IMR-90 (cell line): ENCODE measurements around the gene MYO1C. TPM values are rescaled to one million over a fixed set of nuclear protein-coding genes. Genes with fewer than 3 reads are reported as not detected.

ENCODE experiments used
- ATAC-seq: fragments of 200-7000 bp; cut with Tn5 transposase; 2 replicates; pipeline ENCODE4 v1.9.1; 2020; ENCODE audit warnings: low read depth, mild to moderate bottlenecking, moderate library complexity
- BruUV-seq: library from RNA; stranded (reverse); fragments of 400-500 nt; replicated peaks from 2 replicates; lab custom pipeline; 2021; lab: Mats Ljungman, UMichigan
- CTCF ChIA-PET: fragments of 300-600 bp; formaldehyde crosslinking; extraction: SDS; loops from one replicate; lab custom pipeline; 2021; ENCODE audit warnings: antibody characterized with exemption; lab: Yijun Ruan, JAX
- POLR2A ChIA-PET: fragments of 300-600 bp; sonication (Branson Sonifier 250); formaldehyde crosslinking; loops from one replicate; lab custom pipeline; 2022; ENCODE audit warnings: antibody characterized with exemption; ENCODE audit not compliant: unreplicated experiment; lab: Charles Lee
- DNase-seq: peaks from one replicate; pipeline ENCODE4 v3.0.0; 2013
- H2AFZ ChIP-seq: replicated peaks from 2 replicates; pipeline ENCODE3; 2013; ENCODE audit warnings: low read length, mild to moderate bottlenecking; ENCODE audit not compliant: poor library complexity
- H2AK5ac ChIP-seq: 2 replicates; pipeline ENCODE4 v1.6.1; 2013; ENCODE audit warnings: low read depth, low read length, inconsistent platforms
- H2AK9ac ChIP-seq: replicated peaks from 2 replicates; pipeline ENCODE3; 2013; ENCODE audit warnings: mild to moderate bottlenecking, low read depth, low read length, moderate library complexity; ENCODE audit not compliant: poor library complexity
- H2BK120ac ChIP-seq: 2 replicates; pipeline ENCODE4 v1.6.1; 2013; ENCODE audit warnings: low read depth, low read length, inconsistent platforms
- H2BK15ac ChIP-seq: 3 replicates; pipeline ENCODE4 v1.6.1; 2013; ENCODE audit warnings: low read depth, low read length, inconsistent platforms
- H2BK20ac ChIP-seq: 2 replicates; pipeline ENCODE4 v1.6.1; 2013; ENCODE audit warnings: low read depth, mild to moderate bottlenecking, inconsistent platforms, low read length, moderate library complexity
- H2BK5ac ChIP-seq: 2 replicates; pipeline ENCODE4 v1.6.1; 2013; ENCODE audit warnings: mild to moderate bottlenecking, low read depth, low read length, inconsistent platforms; ENCODE audit not compliant: poor library complexity, severe bottlenecking
- H3K14ac ChIP-seq: replicated peaks from 2 replicates; pipeline ENCODE4 v1.6.1; 2013; ENCODE audit warnings: low read depth, low read length, inconsistent platforms
- H3K18ac ChIP-seq: 2 replicates; pipeline ENCODE4 v1.6.1; 2013; ENCODE audit warnings: low read depth, low read length, control low read depth
- H3K23ac ChIP-seq: 2 replicates; pipeline ENCODE4 v1.6.1; 2013; ENCODE audit warnings: low read depth, low read length, inconsistent platforms
- H3K27ac ChIP-seq: 2 replicates; pipeline ENCODE4 v1.5.1; 2013; ENCODE audit warnings: mild to moderate bottlenecking, control low read depth, low read length; ENCODE audit not compliant: insufficient read depth
- H3K27me3 ChIP-seq: 2 replicates; pipeline ENCODE4 v1.6.1; 2013; ENCODE audit warnings: low read length; ENCODE audit not compliant: control insufficient read depth, insufficient read depth
- H3K36me3 ChIP-seq: 2 replicates; pipeline ENCODE4 v1.6.1; 2013; ENCODE audit warnings: low read length, mixed read lengths; ENCODE audit not compliant: control insufficient read depth, insufficient read depth
- H3K4ac ChIP-seq: 2 replicates; pipeline ENCODE4 v1.6.1; 2013; ENCODE audit warnings: low read depth, low read length, inconsistent platforms
- H3K4me1 ChIP-seq: 2 replicates; pipeline ENCODE4 v1.6.1; 2013; ENCODE audit warnings: low read length, mixed read lengths; ENCODE audit not compliant: control insufficient read depth, insufficient read depth
- H3K4me2 ChIP-seq: 2 replicates; pipeline ENCODE4 v1.6.1; 2013; ENCODE audit warnings: low read depth, mild to moderate bottlenecking, control low read depth, low read length, moderate library complexity
- H3K4me3 ChIP-seq: 2 replicates; pipeline ENCODE4 v1.5.1; 2013; ENCODE audit warnings: low read depth, mild to moderate bottlenecking, control low read depth, low read length, moderate library complexity; ENCODE audit not compliant: insufficient read depth
- H3K56ac ChIP-seq: 2 replicates; pipeline ENCODE4 v1.6.1; 2013; ENCODE audit warnings: low read length, inconsistent platforms; ENCODE audit not compliant: insufficient read depth; ENCODE audit errors: extremely low read depth
- H3K79me1 ChIP-seq, 2 experiments: 2 replicates each; pipeline ENCODE4 v1.6.1; 2013; ENCODE audit warnings: low read length in 2 of 2, inconsistent platforms in 1 of 2, low read depth in 1 of 2
- H3K9ac ChIP-seq: 2 replicates; pipeline ENCODE4 v1.6.1; 2013; ENCODE audit warnings: low read depth, low read length, control low read depth
- H3K9me1 ChIP-seq: 2 replicates; pipeline ENCODE4 v1.6.1; 2013; ENCODE audit warnings: low read length, inconsistent platforms; ENCODE audit not compliant: insufficient read depth
- H3K9me3 ChIP-seq: 2 replicates; pipeline ENCODE4 v1.6.1; 2013; ENCODE audit warnings: low read length; ENCODE audit not compliant: control insufficient read depth, insufficient read depth
- H4K20me1 ChIP-seq: 2 replicates; pipeline ENCODE4 v1.6.1; 2013; ENCODE audit warnings: low read length, inconsistent platforms; ENCODE audit not compliant: insufficient read depth
- H4K5ac ChIP-seq: 2 replicates; pipeline ENCODE4 v1.6.1; 2013; ENCODE audit warnings: mild to moderate bottlenecking, low read depth, low read length, control low read depth
- H4K8ac ChIP-seq, 2 experiments: 2 replicates each; pipeline ENCODE4 v1.6.1; 2013; ENCODE audit warnings: low read depth in 2 of 2, low read length in 2 of 2, control low read depth in 1 of 2, inconsistent platforms in 1 of 2
- H4K91ac ChIP-seq: 2 replicates; pipeline ENCODE4 v1.6.1; 2013; ENCODE audit warnings: low read depth, low read length, inconsistent platforms; ENCODE audit not compliant: insufficient read depth
- CEBPB ChIP-seq: IDR thresholded peaks from 2 replicates; pipeline ENCODE4 v1.6.1; 2012; ENCODE audit warnings: low read depth, low read length, improper control_type of control experiment
- CHD1 ChIP-seq: IDR thresholded peaks from 2 replicates; pipeline ENCODE4 v1.6.1; 2012; ENCODE audit warnings: low read depth, low read length, improper control_type of control experiment
- MAFK ChIP-seq: IDR thresholded peaks from 2 replicates; pipeline ENCODE4 v1.6.1; 2012; ENCODE audit warnings: low read depth, low read length, improper control_type of control experiment
- MXI1 ChIP-seq: IDR thresholded peaks from 2 replicates; pipeline ENCODE4 v1.6.1; 2012; ENCODE audit warnings: low read depth, mild to moderate bottlenecking, low read length, moderate library complexity, borderline replicate concordance
- POLR2A ChIP-seq: IDR thresholded peaks from 2 replicates; pipeline ENCODE4 v1.6.1; 2012; ENCODE audit warnings: mild to moderate bottlenecking, low read depth, low read length
- RAD21 ChIP-seq: IDR thresholded peaks from 2 replicates; pipeline ENCODE4 v1.6.1; 2012; ENCODE audit warnings: low read length, improper control_type of control experiment
- RCOR1 ChIP-seq: IDR thresholded peaks from 2 replicates; pipeline ENCODE4 v1.6.1; 2012; ENCODE audit warnings: mild to moderate bottlenecking, low read length, improper control_type of control experiment; ENCODE audit not compliant: insufficient replicate concordance
- RFX5 ChIP-seq: IDR thresholded peaks from 2 replicates; pipeline ENCODE4 v1.8.0; 2012; ENCODE audit warnings: low read depth, mild to moderate bottlenecking, low read length, moderate library complexity
- SMC3 ChIP-seq: fragments of 150-350 bp; IDR thresholded peaks from 2 replicates; pipeline ENCODE4 v1.6.1; 2016; ENCODE audit warnings: low read depth, mild to moderate bottlenecking, antibody characterized with exemption, low read length, moderate library complexity
- WGBS, 2 experiments: methylation state at CpG; one replicate each; pipeline versions ENCODE4 v1.1.5 to v1.1.7; 2013; ENCODE audit warnings: missing lambda C conversion rate in 2 of 2; ENCODE audit not compliant: insufficient read length in 1 of 2; ENCODE audit errors: extremely low coverage in 2 of 2; 5-methylcytosine and 5-hydroxymethylcytosine counted together
- dilution Hi-C: fragments of 300-500 bp; cut with HindIII; formaldehyde crosslinking; loops from one replicate; pipeline ENCODE4 v1.14.3; 2018; ENCODE audit warnings: low sequenced_read_pairs; ENCODE audit not compliant: unreplicated experiment
- in situ Hi-C: fragments of 300-500 bp; cut with MboI; formaldehyde crosslinking; loops from 3 replicates; pipeline ENCODE4 v1.14.3; 2019; ENCODE audit warnings: low sequenced_read_pairs, inconsistent platforms, mixed read lengths
- intact Hi-C: fragments of 100-400 bp; cut with micrococcal nuclease; formaldehyde crosslinking; loops from 2 replicates; pipeline ENCODE4 v1.10.0; 2022
- polyA plus RNA-seq, 3 experiments: library from polyadenylated mRNA; depleted of rRNA; stranded (reverse); fragments of >200 nt; gene quantifications; 2 replicates each; pipeline ENCODE4 v1.2.3, GENCODE V29; 2012; ENCODE audit warnings: low replicate concordance in 1 of 3
- total RNA-seq: library from RNA; depleted of rRNA; stranded (reverse); fragments of >200 nt; gene quantifications from 2 replicates; pipeline ENCODE4 v1.2.3, GENCODE V29; 2012
- TF ChIP-seq, protein P1 (sequence below): fragments of 150-350 bp; IDR thresholded peaks from 2 replicates; pipeline ENCODE4 v1.6.1; 2017; ENCODE audit warnings: mild to moderate bottlenecking, antibody characterized with exemption, low read length, low read depth
- TF ChIP-seq, protein P2 (sequence below): conservative IDR thresholded peaks from 2 replicates; pipeline ENCODE4 v1.5.1; 2012; ENCODE audit warnings: mild to moderate bottlenecking, low read depth, low read length, improper control_type of control experiment

Gene MYO1C
- total and polyA plus RNA-seq, 2 of the 4 experiments (the other 2 are of a cell fraction) = 162 to 196 TPM

DNA sequence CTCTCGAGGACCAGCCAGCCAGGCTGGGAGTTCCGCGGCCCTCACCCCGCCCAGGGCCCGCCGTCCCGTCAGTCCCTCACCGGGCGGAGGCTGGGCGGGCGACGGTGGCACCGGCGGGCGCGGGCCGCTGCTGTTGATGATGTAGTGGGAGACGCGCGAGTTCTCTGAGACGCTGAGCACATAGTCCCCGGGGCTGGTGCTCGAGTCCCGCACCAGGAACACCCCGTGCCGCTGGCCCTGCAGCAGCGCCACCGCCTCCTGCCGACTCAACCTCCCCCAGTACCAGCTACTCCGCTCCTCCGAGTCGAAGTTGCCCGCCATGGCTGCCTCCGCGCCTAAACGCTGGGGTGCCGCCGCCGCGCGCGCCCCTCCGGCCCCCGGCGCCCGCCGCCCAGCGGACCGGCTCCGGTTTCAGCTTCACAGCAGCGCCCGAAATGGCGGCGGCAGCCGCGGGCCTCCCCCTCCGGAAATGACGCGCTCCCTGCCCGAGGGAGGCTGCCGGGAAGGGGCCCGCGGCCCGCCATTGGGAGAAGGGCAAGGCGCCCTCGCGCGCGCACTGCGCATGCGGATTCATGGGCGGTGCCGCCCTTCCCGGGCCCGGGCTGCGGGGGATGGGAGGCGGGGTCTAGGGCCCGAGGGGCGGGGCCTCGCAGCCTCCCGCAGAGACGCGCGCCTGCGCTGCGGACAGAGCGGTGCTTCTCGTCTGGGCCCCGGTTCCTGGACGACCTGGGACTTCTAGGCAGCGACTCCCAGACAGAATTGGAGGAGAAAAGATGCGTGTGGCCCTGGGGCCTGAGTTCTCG is 36.5 kb downstream of the MYO1C start, which contains the start of gene CRK (continued):
- TF ChIP-seq RFX5 = no peak
- TF ChIP-seq CEBPB = no peak
- TF ChIP-seq CHD1 = no peak; the same call in 1 of the 2 replicates

DNA sequence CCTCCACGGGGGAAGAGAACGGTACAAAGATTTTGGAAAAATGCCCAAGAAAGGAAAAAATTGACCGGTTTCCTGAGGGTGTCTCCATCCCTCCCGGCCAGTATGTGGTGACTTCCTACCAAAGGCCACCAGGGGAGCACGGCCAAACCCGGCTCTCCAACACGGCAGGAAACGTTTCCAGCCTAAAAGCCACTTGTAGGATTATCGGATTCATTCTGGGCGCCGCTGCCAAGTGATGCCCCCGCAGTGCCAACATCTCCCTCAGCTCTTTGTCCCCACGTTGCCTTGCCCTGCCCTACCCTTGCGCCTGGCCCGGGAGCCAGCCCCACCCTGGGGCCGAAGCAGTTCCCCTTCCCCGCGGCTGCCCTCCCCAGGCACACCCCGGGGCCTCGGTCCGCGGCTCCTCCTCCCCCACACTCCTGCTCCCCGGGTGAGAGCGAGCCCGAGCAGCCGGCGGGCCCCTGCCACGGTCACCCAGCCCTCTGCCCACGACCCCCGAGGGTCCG is 37.1 kb downstream of the MYO1C start:
- ATAC-seq (peak; percentile 40), DNase-seq (peak; percentile 67)
- H3K18ac ChIP-seq = no peak overlapping the region
- H3K79me1 ChIP-seq = peaks cover 0 to 38% of the 10 kb centered on the region in 2 experiments; a peak in 2 of 4 replicates
- in situ Hi-C loops = no loop called here
- POLR2A ChIA-PET = interaction anchor here (0.5 kb wide), 1 partner anchor 324 kb away, joined by 3 read pairs; no protein-coding TSS in a partner anchor
- no peaks in the 10 kb centered on the region for H3K27me3 ChIP-seq
- H2BK15ac ChIP-seq = no peak overlapping the region
- intact Hi-C loops = loop anchor here (1.0 to 5.0 kb wide), 2 partner anchors 58 to 90 kb away; no protein-coding TSS in a partner anchor
- H2AK9ac ChIP-seq = peak overlapping the region; percentile 98
- peak overlapping the region; percentile 99 for H3K23ac ChIP-seq
- H3K4me1 ChIP-seq = peaks cover 7% of the 10 kb centered on the region
- H4K8ac ChIP-seq = peak overlapping the region in 1 of 2 experiments; percentile 80; a peak in 1 of 4 replicates
- peaks cover 51% of the 10 kb centered on the region for H4K20me1 ChIP-seq
- peak overlapping the region; percentile 97 for H3K4me2 ChIP-seq
- H2BK20ac ChIP-seq = no peak overlapping the region
- no peak overlapping the region for H2BK120ac ChIP-seq
- WGBS, 2 experiments = 0% methylated on average over 3 of the region's 31 CpGs; no CpG with 5 or more reads in 1 of the 2 experiments
- BruUV-seq = no TSS peak
- dilution Hi-C loops = no loop called here
- TF ChIP-seq RAD21 (peak; percentile 47), RCOR1 (no peak), MAFK (no peak), POLR2A (no peak), SMC3 (peak; percentile 41), MXI1 (0 out of 2 replicates have a peak, but pooled peaks have one; percentile 3)
- TF ChIP-seq, protein P1, sequence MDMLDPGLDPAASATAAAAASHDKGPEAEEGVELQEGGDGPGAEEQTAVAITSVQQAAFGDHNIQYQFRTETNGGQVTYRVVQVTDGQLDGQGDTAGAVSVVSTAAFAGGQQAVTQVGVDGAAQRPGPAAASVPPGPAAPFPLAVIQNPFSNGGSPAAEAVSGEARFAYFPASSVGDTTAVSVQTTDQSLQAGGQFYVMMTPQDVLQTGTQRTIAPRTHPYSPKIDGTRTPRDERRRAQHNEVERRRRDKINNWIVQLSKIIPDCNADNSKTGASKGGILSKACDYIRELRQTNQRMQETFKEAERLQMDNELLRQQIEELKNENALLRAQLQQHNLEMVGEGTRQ = no peak
- TF ChIP-seq, protein P2, sequence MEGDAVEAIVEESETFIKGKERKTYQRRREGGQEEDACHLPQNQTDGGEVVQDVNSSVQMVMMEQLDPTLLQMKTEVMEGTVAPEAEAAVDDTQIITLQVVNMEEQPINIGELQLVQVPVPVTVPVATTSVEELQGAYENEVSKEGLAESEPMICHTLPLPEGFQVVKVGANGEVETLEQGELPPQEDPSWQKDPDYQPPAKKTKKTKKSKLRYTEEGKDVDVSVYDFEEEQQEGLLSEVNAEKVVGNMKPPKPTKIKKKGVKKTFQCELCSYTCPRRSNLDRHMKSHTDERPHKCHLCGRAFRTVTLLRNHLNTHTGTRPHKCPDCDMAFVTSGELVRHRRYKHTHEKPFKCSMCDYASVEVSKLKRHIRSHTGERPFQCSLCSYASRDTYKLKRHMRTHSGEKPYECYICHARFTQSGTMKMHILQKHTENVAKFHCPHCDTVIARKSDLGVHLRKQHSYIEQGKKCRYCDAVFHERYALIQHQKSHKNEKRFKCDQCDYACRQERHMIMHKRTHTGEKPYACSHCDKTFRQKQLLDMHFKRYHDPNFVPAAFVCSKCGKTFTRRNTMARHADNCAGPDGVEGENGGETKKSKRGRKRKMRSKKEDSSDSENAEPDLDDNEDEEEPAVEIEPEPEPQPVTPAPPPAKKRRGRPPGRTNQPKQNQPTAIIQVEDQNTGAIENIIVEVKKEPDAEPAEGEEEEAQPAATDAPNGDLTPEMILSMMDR = peak; percentile 54
- no peaks in the 10 kb centered on the region for H3K9me3 ChIP-seq
- peak overlapping the region; percentile 24; the same call in 1 of the 2 replicates for H4K5ac ChIP-seq
- H2AK5ac ChIP-seq = peak overlapping the region; percentile 86; the same call in 1 of the 2 replicates
- peaks cover 15% of the 10 kb centered on the region for H3K9me1 ChIP-seq
- H4K91ac ChIP-seq = peak overlapping the region; percentile 84; the same call in 1 of the 2 replicates
- H3K56ac ChIP-seq = peak overlapping the region; percentile 68
- peak overlapping the region; percentile 87 for H2AFZ ChIP-seq
- H2BK5ac ChIP-seq = peak overlapping the region; percentile 73
- peak overlapping the region; percentile 76 for H3K27ac ChIP-seq
- peak overlapping the region; percentile 75 for H3K4me3 ChIP-seq
- CTCF ChIA-PET = no interaction called here
- H3K4ac ChIP-seq = peak overlapping the region; percentile 94
- H3K14ac ChIP-seq = peak overlapping the region; percentile 99
- H3K9ac ChIP-seq = peak overlapping the region; percentile 81
- H3K36me3 ChIP-seq = peaks cover 6% of the 10 kb centered on the region; the same call in 1 of the 2 replicates
